SJSA1 (cell line): ENCODE results near the gene ABAT. TPM values are rescaled to one million over a fixed set of nuclear protein-coding genes. Genes with fewer than 3 reads are reported as not detected.

Experiments
- DNase-seq, 2 experiments: peaks; one replicate each; pipeline ENCODE4 v3.0.0-alpha.2; 2015 to 2020; ENCODE audit warnings: low spot score in 2 of 2, low read depth in 1 of 2
- H3K27ac ChIP-seq: fragments of 250-450 bp; sonication (Bioruptor Pico); 2 replicates; pipeline ENCODE4 v1.5.1; 2020; ENCODE audit warnings: mild to moderate bottlenecking, moderate library complexity
- H3K27me3 ChIP-seq: fragments of 250-450 bp; sonication (Bioruptor Pico); replicated peaks from 2 replicates; pipeline ENCODE4 v1.5.1; 2020; ENCODE audit warnings: mild to moderate bottlenecking, moderate library complexity
- H3K36me3 ChIP-seq: fragments of 250-450 bp; sonication (Bioruptor Pico); 2 replicates; pipeline ENCODE4 v1.5.1; 2020; ENCODE audit warnings: mild to moderate bottlenecking
- H3K4me1 ChIP-seq: fragments of 250-450 bp; sonication (Bioruptor Pico); replicated peaks from 2 replicates; pipeline ENCODE4 v1.6.1; 2021; ENCODE audit warnings: mild to moderate bottlenecking
- H3K4me3 ChIP-seq: fragments of 250-450 bp; sonication (Bioruptor Pico); 2 replicates; pipeline ENCODE4 v1.5.1; 2020; ENCODE audit warnings: mild to moderate bottlenecking
- H3K9me3 ChIP-seq: fragments of 250-450 bp; sonication (Bioruptor Pico); replicated peaks from 2 replicates; pipeline ENCODE4 v1.5.1; 2020; ENCODE audit warnings: mild to moderate bottlenecking
- total RNA-seq: library from RNA; depleted of rRNA; stranded (reverse); fragments of >200 nt; shearing (Covaris generic); gene quantifications from 2 replicates; pipeline ENCODE4 v1.2.3, GENCODE V29; 2014

ABAT gene
- total RNA-seq, 1 experiment from 2014 or later = 4.4 TPM

GRCh38 chr16:8679151-8679550 lies 4.7 kb downstream of the ABAT start:
- Histone ChIP-seq H3K4me1 (peaks cover 30% of the 10 kb centered on the region), H3K4me3 (no peak overlapping the region), H3K27ac (no peak overlapping the region), H3K36me3 (no peaks in the 10 kb centered on the region), H3K27me3 (no peaks in the 10 kb centered on the region), H3K9me3 (no peaks in the 10 kb centered on the region)
- DNase-seq = no peak

GRCh38 chr16:8682551-8683259 lies 8.3 kb downstream of the ABAT start:
- peaks cover 8% of the 10 kb centered on the region for H3K4me1 ChIP-seq
- DNase-seq = no peak
- no peaks in the 10 kb centered on the region for H3K27me3 ChIP-seq
- H3K4me3 ChIP-seq = no peak overlapping the region
- no peaks in the 10 kb centered on the region for H3K36me3 ChIP-seq
- no peaks in the 10 kb centered on the region for H3K9me3 ChIP-seq
- H3K27ac ChIP-seq = no peak overlapping the region

GRCh38 chr16:8683640-8684039 lies 9.2 kb downstream of the ABAT start:
- DNase-seq = no peak
- Histone ChIP-seq H3K36me3 (no peaks in the 10 kb centered on the region), H3K27me3 (no peaks in the 10 kb centered on the region), H3K4me1 (peaks cover 2% of the 10 kb centered on the region), H3K27ac (no peak overlapping the region), H3K4me3 (no peak overlapping the region), H3K9me3 (no peaks in the 10 kb centered on the region)

- Histone ChIP-seq H3K9me3 (peaks cover 13% of the 10 kb centered on the region), H3K27me3 (no peaks in the 10 kb centered on the region), H3K36me3 (no peaks in the 10 kb centered on the region), H3K4me1 (no peaks in the 10 kb centered on the region), H3K4me3 (no peak overlapping the region), H3K27ac (no peak overlapping the region)
- DNase-seq = no peak
Measured at GRCh38 chr16:8685617-8686016, 11.2 kb downstream of the ABAT start.

GRCh38 chr16:8686031-8686621 lies 11.7 kb downstream of the ABAT start:
- Histone ChIP-seq H3K4me1 (no peaks in the 10 kb centered on the region), H3K27me3 (no peaks in the 10 kb centered on the region), H3K9me3 (peaks cover 13% of the 10 kb centered on the region), H3K36me3 (no peaks in the 10 kb centered on the region), H3K27ac (no peak overlapping the region), H3K4me3 (no peak overlapping the region)
- DNase-seq = no peak

GRCh38 chr16:8686879-8687278 lies 12.5 kb downstream of the ABAT start:
- Histone ChIP-seq H3K4me1 (no peaks in the 10 kb centered on the region), H3K36me3 (no peaks in the 10 kb centered on the region), H3K27ac (no peak overlapping the region), H3K4me3 (no peak overlapping the region), H3K9me3 (peaks cover 13% of the 10 kb centered on the region), H3K27me3 (no peaks in the 10 kb centered on the region)
- DNase-seq = no peak

GRCh38 chr16:8689686-8690085 lies 15.3 kb downstream of the ABAT start:
- Histone ChIP-seq H3K36me3 (no peaks in the 10 kb centered on the region), H3K27ac (no peak overlapping the region), H3K27me3 (no peaks in the 10 kb centered on the region), H3K4me3 (no peak overlapping the region), H3K4me1 (no peaks in the 10 kb centered on the region), H3K9me3 (peaks cover 13% of the 10 kb centered on the region)
- DNase-seq = no peak

- DNase-seq = no peak
- no peaks in the 10 kb centered on the region for H3K36me3 ChIP-seq
- H3K27ac ChIP-seq = no peak overlapping the region
- no peak overlapping the region for H3K4me3 ChIP-seq
- H3K4me1 ChIP-seq = no peaks in the 10 kb centered on the region
- no peaks in the 10 kb centered on the region for H3K27me3 ChIP-seq
- H3K9me3 ChIP-seq = peaks cover 13% of the 10 kb centered on the region
Measured at GRCh38 chr16:8691728-8692127, 17.3 kb downstream of the ABAT start.

GRCh38 chr16:8694795-8695728 lies 20.6 kb downstream of the ABAT start:
- DNase-seq = no peak
- H3K4me3 ChIP-seq = no peak overlapping the region

GRCh38 chr16:8696880-8697279 lies 22.5 kb downstream of the ABAT start:
- H3K27ac ChIP-seq = no peak overlapping the region
- no peaks in the 10 kb centered on the region for H3K4me1 ChIP-seq
- no peak for DNase-seq
- H3K4me3 ChIP-seq = no peak overlapping the region
- H3K36me3 ChIP-seq = no peaks in the 10 kb centered on the region
- H3K9me3 ChIP-seq = no peaks in the 10 kb centered on the region
- no peaks in the 10 kb centered on the region for H3K27me3 ChIP-seq

More at GRCh38 chr16:8694795-8695728, 20.6 kb downstream of the ABAT start:
- Histone ChIP-seq H3K27ac (no peak overlapping the region), H3K27me3 (no peaks in the 10 kb centered on the region), H3K4me1 (no peaks in the 10 kb centered on the region), H3K36me3 (no peaks in the 10 kb centered on the region), H3K9me3 (peaks cover 4% of the 10 kb centered on the region; the same call in 1 of the 2 replicates)

- no peak for DNase-seq
- Histone ChIP-seq H3K4me1 (no peaks in the 10 kb centered on the region), H3K27me3 (no peaks in the 10 kb centered on the region), H3K9me3 (no peaks in the 10 kb centered on the region), H3K36me3 (no peaks in the 10 kb centered on the region), H3K4me3 (no peak overlapping the region), H3K27ac (no peak overlapping the region)
Measured at GRCh38 chr16:8697965-8698364, 23.5 kb downstream of the ABAT start.

- Histone ChIP-seq H3K4me3 (no peak overlapping the region), H3K27ac (no peak overlapping the region), H3K4me1 (no peaks in the 10 kb centered on the region), H3K36me3 (no peaks in the 10 kb centered on the region), H3K27me3 (no peaks in the 10 kb centered on the region), H3K9me3 (no peaks in the 10 kb centered on the region)
- no peak for DNase-seq
Measured at GRCh38 chr16:8703693-8704092, 29.3 kb downstream of the ABAT start.

GRCh38 chr16:8704098-8704497 lies 29.7 kb downstream of the ABAT start:
- Histone ChIP-seq H3K36me3 (no peaks in the 10 kb centered on the region), H3K9me3 (no peaks in the 10 kb centered on the region), H3K27ac (no peak overlapping the region), H3K4me1 (no peaks in the 10 kb centered on the region), H3K4me3 (no peak overlapping the region), H3K27me3 (no peaks in the 10 kb centered on the region)
- DNase-seq = no peak
